Left lung (tissue), 10 donors: Measurements from ENCODE around the gene MAB21L3. TPM values are rescaled to one million over a fixed set of nuclear protein-coding genes. Genes with fewer than 3 reads are reported as not detected.

ENCODE experiments used
- ATAC-seq: fragments of 200-7000 bp; cut with Tn5 transposase; one replicate; pipeline ENCODE4 v1.9.1; 2020; ENCODE audit warnings: moderate library complexity
- DNase-seq, 4 donors: peaks; one replicate each; pipeline ENCODE4 v3.0.0-alpha.2; 2013 to 2020
- H3K27ac ChIP-seq, 2 donors: fragments of 200-600 bp; sonication (generic) in 1 of 2; one replicate each; pipeline versions ENCODE4 v1.5.0 to v1.8.0; 2020 to 2021
- H3K27me3 ChIP-seq, 2 donors: fragments of 200-600 bp; sonication (generic) in 1 of 2; one replicate each; pipeline versions ENCODE4 v1.5.0 to v1.8.0; 2020 to 2021
- H3K36me3 ChIP-seq, 2 donors: fragments of 200-600 bp; sonication (generic) in 1 of 2; one replicate each; pipeline versions ENCODE4 v1.5.0 to v1.8.0; 2020 to 2021
- H3K4me1 ChIP-seq, 2 donors: fragments of 200-600 bp; one replicate each; pipeline ENCODE4 v1.8.0; 2021
- H3K4me3 ChIP-seq, 2 donors: fragments of 200-600 bp; sonication (generic) in 1 of 2; one replicate each; pipeline versions ENCODE4 v1.5.0 to v1.8.0; 2020 to 2021; ENCODE audit warnings: mild to moderate bottlenecking in 1 of 2
- H3K9me3 ChIP-seq, 2 donors: fragments of 200-600 bp; sonication (generic) in 1 of 2; one replicate each; pipeline versions ENCODE4 v1.5.0 to v1.8.0; 2020 to 2021
- intact Hi-C, 2 donors: fragments of 100-400 bp; cut with DNase I; formaldehyde crosslinking; loops; one replicate each; pipeline versions ENCODE4 v1.11.2 to v1.14.2; 2022
- polyA plus RNA-seq, 6 donors: library from polyadenylated mRNA; unstranded; fragments of 120-200 nt; gene quantifications; one replicate each; pipeline ENCODE4 v1.2.1, GENCODE V29; 2013; ENCODE audit not compliant: insufficient read length in 6 of 6
- total RNA-seq, 2 donors: library from RNA; stranded (reverse); fragmentation: NEBNext Ultra II Directional; extraction: Animal tissue kit (Norgen Biotek cat#: 25700); gene quantifications; one replicate each; pipeline ENCODE4 v1.2.1, GENCODE V29; 2021
- TF ChIP-seq, protein P1 (sequence below), 2 donors: fragments of 200-600 bp; sonication (generic) in 1 of 2; IDR thresholded peaks; one replicate each; pipeline versions ENCODE4 v1.5.0 to v1.8.0; 2021; ENCODE audit warnings: antibody characterized with exemption in 2 of 2
- donor health status: DM: no; HTN: yes; CAD: no.
- donor health status: DM: no; HTN: no; CAD: no.

MAB21L3 gene
- total and polyA plus RNA-seq, 8 donors = 0.06 to 1.3 (median 0.17) TPM; not detected in 4

DNA sequence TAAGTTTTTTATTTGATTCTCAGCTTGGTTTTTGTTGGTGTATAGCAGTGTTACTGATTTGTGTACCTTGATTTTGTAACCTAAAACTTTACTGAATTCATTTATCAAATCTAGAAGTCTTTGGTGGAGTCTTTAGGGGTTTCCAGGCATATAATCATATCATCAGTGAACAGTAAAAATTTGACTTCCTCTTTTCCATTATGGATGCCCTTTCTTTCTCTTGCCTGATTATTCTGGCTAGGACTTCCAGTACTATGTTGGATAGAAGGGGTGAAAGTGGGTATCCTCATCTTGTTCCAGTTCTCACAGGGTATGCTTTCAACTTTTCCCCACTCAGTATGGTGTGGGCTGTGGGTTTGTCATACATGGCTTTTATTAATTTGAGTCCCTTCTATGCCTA is 23.6 kb upstream of the MAB21L3 start:
- no peaks in the 10 kb centered on the region for H3K27me3 ChIP-seq
- peaks cover 0 to 28% of the 10 kb centered on the region in 2 donors for H3K36me3 ChIP-seq
- TF ChIP-seq, protein P1, sequence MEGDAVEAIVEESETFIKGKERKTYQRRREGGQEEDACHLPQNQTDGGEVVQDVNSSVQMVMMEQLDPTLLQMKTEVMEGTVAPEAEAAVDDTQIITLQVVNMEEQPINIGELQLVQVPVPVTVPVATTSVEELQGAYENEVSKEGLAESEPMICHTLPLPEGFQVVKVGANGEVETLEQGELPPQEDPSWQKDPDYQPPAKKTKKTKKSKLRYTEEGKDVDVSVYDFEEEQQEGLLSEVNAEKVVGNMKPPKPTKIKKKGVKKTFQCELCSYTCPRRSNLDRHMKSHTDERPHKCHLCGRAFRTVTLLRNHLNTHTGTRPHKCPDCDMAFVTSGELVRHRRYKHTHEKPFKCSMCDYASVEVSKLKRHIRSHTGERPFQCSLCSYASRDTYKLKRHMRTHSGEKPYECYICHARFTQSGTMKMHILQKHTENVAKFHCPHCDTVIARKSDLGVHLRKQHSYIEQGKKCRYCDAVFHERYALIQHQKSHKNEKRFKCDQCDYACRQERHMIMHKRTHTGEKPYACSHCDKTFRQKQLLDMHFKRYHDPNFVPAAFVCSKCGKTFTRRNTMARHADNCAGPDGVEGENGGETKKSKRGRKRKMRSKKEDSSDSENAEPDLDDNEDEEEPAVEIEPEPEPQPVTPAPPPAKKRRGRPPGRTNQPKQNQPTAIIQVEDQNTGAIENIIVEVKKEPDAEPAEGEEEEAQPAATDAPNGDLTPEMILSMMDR (IDR thresholded peaks at IDR 0.05) = no peak
- H3K27ac ChIP-seq = no peak overlapping the region
- DNase-seq (no peak), ATAC-seq (no peak)
- no peak overlapping the region for H3K4me3 ChIP-seq
- peaks cover 0 to 24% of the 10 kb centered on the region in 2 donors for H3K9me3 ChIP-seq
- H3K4me1 ChIP-seq = no peaks in the 10 kb centered on the region
- intact Hi-C loops = no loop called here

DNA sequence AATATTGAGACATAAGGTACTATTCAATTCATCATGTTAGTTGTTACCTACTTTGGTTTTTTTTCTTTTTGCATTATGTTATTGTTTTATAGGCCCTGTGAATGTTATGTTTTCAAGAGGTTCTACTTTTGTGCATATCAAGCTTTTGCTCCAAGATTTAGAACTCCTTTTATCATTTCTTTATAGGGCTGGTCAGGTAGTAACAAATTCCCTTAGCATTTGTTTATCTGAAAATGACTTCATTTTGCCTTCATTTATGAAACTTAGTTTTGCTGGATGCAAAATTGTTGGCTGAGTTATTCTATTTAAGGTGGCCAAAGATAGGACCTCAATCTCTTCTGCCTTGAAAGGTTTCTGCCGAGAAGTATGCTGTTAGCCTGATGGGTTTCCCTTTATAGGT is 21.3 kb upstream of the MAB21L3 start:
- Histone ChIP-seq H3K36me3 (peaks cover 0 to 38% of the 10 kb centered on the region in 2 donors), H3K4me1 (no peaks in the 10 kb centered on the region), H3K9me3 (peaks cover 0 to 31% of the 10 kb centered on the region in 2 donors), H3K4me3 (no peak overlapping the region), H3K27ac (no peak overlapping the region), H3K27me3 (no peaks in the 10 kb centered on the region)
- ATAC-seq (no peak), DNase-seq (no peak)
- intact Hi-C loops = no loop called here
- TF ChIP-seq, protein P1 (IDR thresholded peaks at IDR 0.05) = no peak

DNA sequence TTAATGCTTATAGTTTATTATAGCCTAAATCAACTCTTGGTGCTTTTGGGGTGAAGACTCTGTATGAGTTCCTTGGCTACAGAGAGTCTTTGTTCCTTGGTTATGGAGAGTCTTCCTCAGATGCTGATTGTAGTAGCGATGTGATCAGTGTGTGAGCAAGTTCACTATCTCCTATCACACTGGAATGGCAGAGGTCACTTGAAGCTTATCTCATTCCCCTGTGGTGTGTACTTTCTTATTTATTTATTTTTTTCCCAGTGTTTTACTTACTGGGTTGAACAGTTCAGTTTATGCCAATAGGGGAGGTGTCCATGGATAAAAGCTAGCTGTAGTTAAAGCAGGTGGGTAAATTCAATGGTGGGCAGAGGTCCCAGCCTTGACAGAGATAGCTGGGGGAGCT is 20.1 kb upstream of the MAB21L3 start:
- intact Hi-C loops = no loop called here
- H3K4me3 ChIP-seq = no peak overlapping the region

DNA sequence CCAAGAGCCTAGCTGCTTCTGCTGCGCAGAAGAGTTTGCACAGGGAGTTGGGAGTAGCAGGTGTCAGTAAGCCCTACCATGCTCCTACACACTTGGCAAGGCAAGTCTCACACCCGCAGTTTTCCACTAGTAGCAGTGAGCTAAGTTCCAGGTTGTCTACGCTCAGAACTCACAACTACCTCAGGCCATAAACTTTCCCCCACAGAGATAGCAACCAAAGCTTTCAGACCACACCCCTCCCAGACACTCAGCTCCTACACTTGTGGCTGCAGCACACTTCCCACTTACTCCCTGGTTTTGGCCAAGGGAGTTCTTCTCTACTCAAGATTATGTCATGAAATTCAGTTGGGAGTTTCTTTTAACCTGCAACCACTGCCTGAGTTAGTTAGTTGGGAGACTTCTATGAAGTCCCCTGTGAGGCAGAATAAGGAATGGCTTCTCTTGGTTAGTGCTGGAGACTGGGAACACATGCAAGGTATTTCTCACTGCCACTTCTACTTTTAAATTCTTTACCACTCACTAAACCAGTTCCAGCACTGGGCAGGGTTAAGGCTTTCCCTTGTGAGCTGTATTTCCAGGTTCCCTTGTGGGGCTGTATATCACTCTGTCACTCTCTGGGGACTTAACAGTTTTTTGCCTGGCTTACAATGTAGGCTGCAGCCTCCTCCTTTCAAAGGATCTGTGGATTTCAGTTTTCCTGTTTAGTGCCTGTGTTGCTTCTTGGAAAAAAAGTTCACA is 18.3 kb upstream of the MAB21L3 start:
- DNase-seq = no peak
- ATAC-seq = no peak
- H3K27me3 ChIP-seq = no peaks in the 10 kb centered on the region
- no peak overlapping the region for H3K27ac ChIP-seq
- H3K36me3 ChIP-seq = peaks cover 0 to 45% of the 10 kb centered on the region in 2 donors
- intact Hi-C loops = no loop called here
- H3K4me1 ChIP-seq = no peaks in the 10 kb centered on the region
- TF ChIP-seq, protein P1 (IDR thresholded peaks at IDR 0.05) = no peak
- peaks cover 0 to 42% of the 10 kb centered on the region in 2 donors for H3K9me3 ChIP-seq
- no peak overlapping the region for H3K4me3 ChIP-seq

More for the DNA sequence above, 20.1 kb upstream of the MAB21L3 start:
- TF ChIP-seq, protein P1 (IDR thresholded peaks at IDR 0.05) = no peak
- ATAC-seq (no peak), DNase-seq (no peak)
- peaks cover 0 to 44% of the 10 kb centered on the region in 2 donors for H3K36me3 ChIP-seq
- no peak overlapping the region for H3K27ac ChIP-seq
- no peaks in the 10 kb centered on the region for H3K27me3 ChIP-seq
- no peaks in the 10 kb centered on the region for H3K4me1 ChIP-seq
- peaks cover 0 to 42% of the 10 kb centered on the region in 2 donors for H3K9me3 ChIP-seq

DNA sequence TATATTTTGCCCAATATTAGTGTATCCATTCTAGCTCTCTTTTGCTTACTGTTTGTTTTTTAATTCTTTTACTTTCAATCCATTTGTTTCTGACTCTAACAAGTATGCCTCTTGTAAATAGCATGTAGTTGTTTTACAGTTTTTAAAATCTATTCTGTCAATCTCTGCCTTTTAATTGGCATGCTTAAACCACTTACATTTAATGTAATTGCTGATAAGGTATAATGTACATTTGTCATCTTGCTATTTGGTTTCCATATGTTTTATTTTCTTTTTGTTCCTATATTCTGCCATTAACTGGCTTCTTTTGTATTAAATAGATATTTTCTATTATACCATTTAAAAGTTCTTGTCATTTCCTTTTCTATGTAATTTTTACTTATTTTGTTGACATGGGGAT is 16.2 kb upstream of the MAB21L3 start:
- H3K4me3 ChIP-seq = no peak overlapping the region
- TF ChIP-seq, protein P1 (IDR thresholded peaks at IDR 0.05) = no peak
- intact Hi-C loops = no loop called here
- H3K27me3 ChIP-seq = no peaks in the 10 kb centered on the region
- H3K36me3 ChIP-seq = peaks cover 0 to 41% of the 10 kb centered on the region in 2 donors
- H3K4me1 ChIP-seq = no peaks in the 10 kb centered on the region
- DNase-seq (no peak), ATAC-seq (no peak)
- peaks cover 0 to 26% of the 10 kb centered on the region in 2 donors for H3K9me3 ChIP-seq
- no peak overlapping the region for H3K27ac ChIP-seq
